ENCODE data around the gene ATG14. TPM values are rescaled to one million over a fixed set of nuclear protein-coding genes. Genes with fewer than 3 reads are reported as not detected.
"Not testable (repeated sequence)": the region's sequence is repeated elsewhere in the genome, so short reads cannot be mapped to it uniquely, and the experiment has no call there.

ATG14 gene
- polyA plus RNA-seq, 3 donors, result 16.0 to 24.7 (median 23.6) TPM

DNA sequence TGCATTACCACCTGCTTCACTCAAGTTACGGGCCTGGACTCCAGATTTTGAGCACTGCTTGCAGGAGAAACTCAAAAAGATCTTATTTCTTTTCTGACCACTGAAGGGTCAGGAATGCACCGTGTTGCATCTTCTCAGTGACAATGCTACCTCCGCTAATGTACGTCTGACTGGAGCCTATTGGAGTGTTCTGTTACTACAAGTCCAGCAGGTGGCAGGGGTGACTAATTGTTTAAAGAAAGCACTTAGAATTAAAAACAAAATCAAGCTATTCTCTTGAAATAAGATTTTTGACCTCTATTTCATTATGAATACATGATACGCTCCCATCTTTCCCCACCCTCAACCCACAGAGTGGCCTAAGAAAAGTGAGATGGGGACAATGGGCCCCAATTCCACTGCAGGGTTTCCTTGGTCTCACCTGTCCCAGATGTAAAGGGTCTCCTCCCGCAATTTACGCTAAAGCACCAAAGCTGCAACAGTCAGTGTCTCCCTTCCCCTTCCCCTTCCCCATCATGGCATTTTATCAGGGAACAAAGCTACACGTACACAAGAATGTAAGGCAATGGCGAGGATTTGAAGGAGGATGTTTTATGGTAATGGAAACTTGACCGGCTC, 26.5 kb upstream of the ATG14 start:
- peak; percentile 40 for DNase-seq

DNA sequence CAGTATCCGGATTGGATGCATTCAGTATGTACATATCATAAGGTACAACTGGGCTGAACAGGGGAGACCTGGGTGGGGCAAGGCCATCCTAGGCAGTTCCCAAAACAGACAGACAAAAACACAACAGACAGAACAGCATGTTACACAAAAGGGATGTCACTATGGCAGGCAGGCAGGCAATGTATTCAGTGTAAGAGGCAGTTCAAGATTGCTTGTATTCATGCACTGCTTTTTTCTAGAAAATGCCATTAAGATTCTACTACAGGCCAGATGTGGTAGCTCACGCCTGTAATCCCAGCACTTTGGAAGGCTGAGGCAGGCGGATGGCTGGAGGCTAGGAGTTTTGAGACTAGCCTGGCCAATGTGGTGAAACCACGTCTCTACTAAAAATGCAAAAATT, 25.3 kb upstream of the ATG14 start:
- DNase-seq, result no peak

DNA sequence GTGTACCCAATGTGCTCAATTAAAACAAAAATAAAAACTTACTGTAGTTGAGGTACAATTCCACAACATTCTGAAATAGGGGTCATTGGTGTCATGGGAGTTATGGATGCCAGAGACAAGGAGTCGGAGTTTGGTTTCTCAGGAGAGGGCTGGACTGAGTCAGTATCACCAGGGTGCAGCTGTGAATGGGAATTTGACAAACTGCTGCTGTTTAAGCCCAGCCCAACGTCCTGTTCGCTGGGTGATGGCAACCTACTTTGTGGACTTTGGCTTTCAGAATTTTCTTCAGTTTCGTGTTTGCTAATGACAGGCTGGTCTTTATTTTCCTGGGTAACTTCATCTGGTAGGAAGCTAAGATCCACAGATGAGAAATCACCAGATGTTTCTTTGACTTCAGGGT, 24.9 kb upstream of the ATG14 start:
- no peak for DNase-seq

DNA sequence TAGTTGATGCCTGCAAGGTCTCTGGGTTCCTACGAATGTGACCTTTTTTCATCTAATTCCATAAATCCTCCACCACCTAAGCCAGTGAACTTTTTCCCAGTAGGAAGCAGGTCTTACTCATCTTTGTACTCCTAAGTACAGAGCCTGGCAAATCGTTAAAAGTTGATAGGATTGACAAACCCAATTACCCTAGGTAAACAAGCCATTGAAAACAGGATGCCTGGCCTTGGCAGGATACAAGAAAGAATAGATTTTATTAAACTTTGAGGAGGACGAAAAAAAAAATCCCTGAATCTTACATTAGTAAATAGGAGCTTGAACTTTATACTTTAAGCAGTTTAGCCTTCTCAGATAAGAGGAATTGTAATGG, 23.2 kb upstream of the ATG14 start:
- no peak for DNase-seq

GRCh38 chr14:55433880-55434804, 22.5 kb upstream of the ATG14 start:
- no peak for DNase-seq

DNA sequence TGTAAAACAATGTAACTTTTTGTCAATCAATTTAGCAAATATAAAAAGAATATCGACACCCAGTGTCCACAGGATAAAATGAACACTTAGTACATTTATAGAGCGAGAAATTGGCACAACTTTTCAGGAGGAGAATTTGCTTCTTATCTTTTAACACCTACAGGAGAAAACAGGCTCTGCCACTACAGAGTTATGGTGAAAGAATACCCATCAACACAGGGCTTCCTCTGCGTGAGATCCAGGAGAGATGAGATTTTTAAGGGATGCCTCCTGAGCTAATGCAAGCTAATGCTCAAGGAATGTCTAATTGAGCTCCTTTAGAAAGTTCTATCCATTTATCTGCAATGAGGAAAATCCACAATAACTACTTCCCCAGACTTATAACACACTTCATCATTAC, 21.0 kb upstream of the ATG14 start:
- DNase-seq, result no peak

GRCh38 chr14:55430024-55430690, 18.5 kb upstream of the ATG14 start:
- DNase-seq, result peak; percentile 57

GRCh38 chr14:55427439-55427838, 15.8 kb upstream of the ATG14 start:
- no peak for DNase-seq

DNA sequence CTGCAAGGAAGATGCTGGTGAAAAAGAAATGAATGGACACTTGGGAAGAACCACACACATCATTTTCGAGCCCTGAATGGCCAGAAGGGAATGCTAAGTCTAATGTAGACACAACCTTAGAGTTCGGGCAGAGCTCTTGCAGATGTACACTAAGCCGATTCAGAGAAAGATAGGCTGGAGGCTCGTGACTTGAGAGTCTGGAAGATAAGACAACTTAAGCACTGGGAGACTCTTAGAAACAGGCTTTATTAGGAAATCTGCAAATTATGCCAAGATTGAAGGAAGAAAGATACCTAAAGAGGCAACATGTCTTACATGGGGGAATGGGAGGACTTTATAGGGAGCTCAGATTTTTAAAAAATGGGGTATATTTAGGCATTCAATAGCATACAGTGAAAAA, 15.3 kb upstream of the ATG14 start:
- DNase-seq, result no peak

- no peak for DNase-seq
These were observed 13.5 kb upstream of the ATG14 start for GRCh38 chr14:55425091-55425490.

GRCh38 chr14:55423969-55424368, 12.3 kb upstream of the ATG14 start:
- DNase-seq, result no peak

DNA sequence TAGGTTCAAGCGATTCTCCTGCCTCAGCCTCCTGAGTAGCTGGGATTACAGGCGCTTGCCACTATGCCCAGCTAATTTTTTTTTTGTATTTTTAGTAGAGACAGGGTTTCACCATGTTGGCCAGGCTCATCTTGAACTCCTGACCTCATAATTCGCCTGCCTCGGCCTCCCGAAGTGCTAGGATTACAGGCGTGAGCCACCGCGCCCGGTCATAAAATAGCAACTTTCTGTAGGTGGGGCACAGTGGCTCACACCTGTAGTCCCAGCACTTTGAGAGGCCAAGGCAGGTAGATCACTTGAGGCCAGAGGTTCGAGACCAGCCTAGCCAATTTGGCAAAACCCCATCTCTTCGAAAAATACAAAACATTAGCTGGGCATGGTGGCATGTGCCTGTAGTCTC, 10.7 kb upstream of the ATG14 start:
- DNase-seq, result not testable (repeated sequence)

DNA sequence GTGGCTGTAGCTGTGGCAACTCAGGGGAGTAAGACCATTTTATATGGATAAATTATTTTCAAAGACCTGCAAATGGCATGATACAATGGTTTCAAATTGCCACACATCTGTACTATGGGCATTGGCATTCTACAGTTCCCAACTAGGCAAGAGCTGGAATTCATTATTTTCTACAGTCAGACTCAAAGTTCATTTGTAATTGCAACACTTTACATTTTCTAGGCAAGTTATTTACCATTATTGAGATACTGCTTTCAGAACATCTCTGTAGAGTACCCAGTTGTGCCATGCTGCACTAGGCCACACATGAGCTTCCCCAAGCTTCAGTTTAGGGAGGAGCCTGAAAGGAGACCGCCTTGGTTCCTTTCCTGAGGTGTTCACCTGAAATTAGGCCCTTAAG, 8.0 kb upstream of the ATG14 start:
- no peak for DNase-seq

DNA sequence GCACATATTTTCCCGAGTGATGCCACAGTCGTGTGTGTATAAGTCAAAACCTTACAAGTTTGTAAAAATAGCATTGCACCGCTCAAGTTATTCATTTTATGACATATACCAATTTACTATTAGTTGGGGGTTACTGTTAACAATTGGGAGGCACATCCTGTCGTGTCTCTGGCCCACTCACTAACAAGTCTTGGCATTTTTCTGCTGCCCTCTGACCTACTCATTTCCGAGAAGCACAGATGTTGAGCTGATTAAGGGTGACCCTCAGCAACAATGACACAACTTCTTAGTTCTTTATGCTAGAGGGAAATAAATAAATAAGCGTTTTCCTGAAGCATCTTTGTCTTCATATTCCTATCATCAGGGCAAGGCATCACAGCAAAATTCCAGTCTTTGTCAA, 6.8 kb upstream of the ATG14 start:
- no peak for DNase-seq

DNA sequence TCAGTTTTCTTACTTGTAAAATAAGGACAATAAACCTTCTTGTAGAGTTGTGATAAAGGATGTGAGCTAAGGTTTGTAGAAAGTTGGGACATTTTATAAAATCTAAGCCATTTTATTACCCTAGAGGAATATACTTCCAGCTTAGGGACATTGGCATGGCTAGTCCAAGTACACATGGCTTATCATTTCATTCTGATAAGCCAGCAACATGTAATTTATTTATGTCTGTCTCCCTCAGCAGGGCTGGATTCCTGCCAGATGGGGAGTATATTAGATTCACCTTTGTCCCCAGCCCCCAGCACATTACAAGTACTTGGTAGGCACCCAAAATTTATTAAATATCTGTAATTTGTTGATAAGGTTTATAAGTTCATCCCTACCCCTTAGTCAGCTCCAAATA, 6.3 kb upstream of the ATG14 start:
- DNase-seq, result no peak

GRCh38 chr14:55416866-55417265, 5.2 kb upstream of the ATG14 start:
- no peak for DNase-seq

- DNase-seq, result no peak
These were observed 2.9 kb upstream of the ATG14 start for GRCh38 chr14:55414551-55414950.

DNA sequence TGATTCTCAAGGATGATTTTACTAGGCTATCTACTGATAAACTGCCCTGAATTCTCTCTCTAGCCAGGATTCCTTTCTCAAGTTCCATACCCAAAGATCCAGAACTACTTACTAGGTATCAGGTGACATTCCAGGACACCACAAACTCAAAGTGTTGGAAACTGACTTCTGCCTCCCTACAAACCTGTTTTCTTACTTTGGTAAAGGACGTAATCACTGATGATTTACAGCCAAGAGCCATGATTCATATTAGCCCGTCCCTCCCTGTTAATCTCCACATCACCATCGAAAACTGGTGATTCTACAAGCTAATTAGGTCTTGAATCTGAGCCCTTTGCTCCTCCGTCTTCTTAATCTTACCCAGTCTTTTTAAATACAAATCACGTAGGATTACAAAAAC, 1.0 kb upstream of the ATG14 start:
- peak; percentile 7 for DNase-seq

DNA sequence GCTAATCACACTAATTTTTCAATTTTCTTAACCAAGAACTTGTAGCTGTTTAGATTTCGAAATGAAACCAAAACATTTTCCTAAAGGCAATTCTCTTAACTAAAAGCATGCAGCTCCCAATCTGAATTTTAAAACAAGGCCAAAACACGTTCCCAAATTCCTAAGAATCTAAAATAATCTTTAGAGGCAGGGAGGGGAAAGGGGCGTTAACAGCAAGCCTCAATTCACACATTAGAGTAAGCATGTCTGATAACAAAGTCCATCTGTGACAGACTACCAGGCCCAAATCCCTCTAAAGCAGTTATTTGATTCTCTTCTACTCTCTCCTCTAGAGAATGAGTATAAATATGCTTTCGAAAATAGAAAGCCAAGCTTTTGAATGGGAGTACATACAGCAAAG, 754 bp downstream of the ATG14 start:
- no peak for DNase-seq

DNA sequence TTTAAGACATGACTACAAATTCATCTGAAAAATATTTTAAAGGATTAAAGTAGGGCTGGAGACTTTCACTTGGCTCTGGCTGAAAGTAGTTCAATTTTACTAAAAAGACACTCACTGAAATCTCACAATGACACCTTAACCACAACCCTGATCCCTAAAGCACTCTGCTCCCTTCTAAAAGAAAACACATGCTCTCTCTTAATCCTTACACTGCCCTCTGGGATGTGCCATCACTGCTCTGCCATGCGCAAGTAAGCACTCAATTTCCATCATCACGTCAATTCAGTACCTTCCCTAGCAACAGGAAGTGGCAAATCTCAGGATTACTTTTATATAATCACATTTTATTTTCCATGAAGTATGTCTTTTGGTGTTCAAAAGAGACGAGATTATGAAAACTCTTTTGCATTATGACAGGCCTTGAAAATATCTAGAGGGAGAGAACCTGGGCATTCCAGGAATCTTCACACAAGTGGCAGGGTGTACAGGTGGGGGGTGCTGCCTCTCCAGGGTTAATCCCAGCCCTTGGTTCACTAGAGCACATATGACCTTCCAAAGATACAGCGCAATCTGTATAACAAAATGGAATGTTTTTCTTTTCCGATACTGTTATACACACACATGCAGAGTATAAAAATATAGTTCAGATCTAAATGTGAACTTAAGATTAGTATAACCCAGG, 7.3 kb downstream of the ATG14 start:
- DNase-seq, result no peak

GRCh38 chr14:55401751-55402150, 9.9 kb downstream of the ATG14 start:
- DNase-seq, result no peak

- no peak for DNase-seq
These were observed 11.8 kb downstream of the ATG14 start for GRCh38 chr14:55399852-55400251.

GRCh38 chr14:55399183-55399582, 12.4 kb downstream of the ATG14 start:
- no peak for DNase-seq
